ENCODE measurements around the gene PPP2R5D. TPM values are rescaled to one million over a fixed set of nuclear protein-coding genes. Genes with fewer than 3 reads are reported as not detected.
"Not testable (repeated sequence)": the region's sequence is repeated elsewhere in the genome, so short reads cannot be mapped to it uniquely, and the experiment has no call there.

The PPP2R5D gene
- 37.5 TPM for total RNA-seq

DNA sequence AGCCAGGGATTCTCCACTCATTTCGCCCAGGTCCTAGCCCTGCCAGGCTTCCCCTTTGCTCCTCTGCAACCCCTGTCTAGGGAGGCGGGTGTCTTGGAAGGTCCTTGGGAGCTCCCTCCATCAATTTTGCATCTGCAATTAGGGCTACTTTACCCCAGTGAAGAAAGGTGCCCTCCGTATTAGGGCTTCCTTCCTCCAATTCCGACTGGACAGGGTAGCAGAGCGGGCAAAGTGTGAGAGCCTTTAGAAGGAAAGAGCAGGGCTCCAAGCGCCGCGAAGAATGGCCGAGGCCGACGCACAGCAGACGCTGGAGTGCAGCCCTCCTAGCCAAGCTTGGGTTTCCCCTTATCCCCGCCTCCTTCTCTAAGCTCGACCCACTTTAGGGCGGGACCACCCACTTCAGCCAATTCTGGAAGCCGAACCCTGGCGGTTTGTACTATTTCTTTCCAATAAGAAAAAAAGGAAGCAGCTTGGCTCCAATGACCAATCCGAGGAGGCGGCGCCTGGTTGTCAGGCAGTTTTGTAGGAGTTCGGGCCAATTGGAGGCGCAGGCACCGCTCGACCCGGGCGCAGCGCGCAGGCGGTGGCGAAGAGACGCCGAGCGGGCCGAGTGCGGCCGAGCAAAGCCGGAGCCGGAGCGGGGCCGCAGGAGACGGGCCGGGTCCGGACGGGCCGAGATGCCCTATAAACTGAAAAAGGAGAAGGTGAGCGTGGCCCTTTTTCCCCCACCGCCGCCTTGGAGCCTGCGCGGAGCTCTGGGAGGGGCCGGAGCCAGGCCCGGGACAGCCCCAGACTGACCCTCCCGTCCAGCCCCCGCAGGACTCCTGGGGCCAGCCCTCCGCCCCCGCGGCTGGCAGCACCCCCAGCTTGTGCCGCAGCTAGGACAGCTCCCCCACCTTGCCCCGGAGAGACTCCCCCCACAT lies at the start of gene PPP2R5D:
Gene PPP2R5D, plus strand, starts transcription at position 570 of the 923 bp plus-strand sequence. Its CDS starts 108 bp downstream, at position 678.
- FAIRE-seq: peak; percentile 68

DNA sequence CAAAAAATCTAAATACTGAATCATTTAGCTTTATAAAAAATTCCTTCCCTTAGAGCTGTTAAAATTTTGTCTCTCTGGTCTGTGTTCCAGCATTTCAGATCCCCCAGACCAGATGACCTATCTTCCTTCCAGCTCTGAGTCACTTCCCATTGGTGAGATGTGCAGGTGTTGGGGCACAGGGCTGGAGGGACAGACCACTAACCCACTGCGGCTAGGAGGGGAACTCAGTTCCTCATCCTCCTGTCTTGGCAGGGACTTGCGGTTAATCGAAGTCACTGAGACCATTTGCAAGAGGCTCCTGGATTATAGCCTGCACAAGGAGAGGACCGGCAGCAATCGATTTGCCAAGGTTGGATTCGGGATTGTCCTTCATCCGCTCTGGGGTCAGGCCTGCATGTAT lies 49.0 kb upstream of the PPP2R5D start:
- FAIRE-seq: no peak
- no peak for DNase-seq (ENCODE audit: low spot score in 2 of 2)

More for the DNA sequence above, at the start of gene PPP2R5D:
- peak; percentile 96 to 97 for DNase-seq (ENCODE audit: low spot score in 2 of 2)

DNA sequence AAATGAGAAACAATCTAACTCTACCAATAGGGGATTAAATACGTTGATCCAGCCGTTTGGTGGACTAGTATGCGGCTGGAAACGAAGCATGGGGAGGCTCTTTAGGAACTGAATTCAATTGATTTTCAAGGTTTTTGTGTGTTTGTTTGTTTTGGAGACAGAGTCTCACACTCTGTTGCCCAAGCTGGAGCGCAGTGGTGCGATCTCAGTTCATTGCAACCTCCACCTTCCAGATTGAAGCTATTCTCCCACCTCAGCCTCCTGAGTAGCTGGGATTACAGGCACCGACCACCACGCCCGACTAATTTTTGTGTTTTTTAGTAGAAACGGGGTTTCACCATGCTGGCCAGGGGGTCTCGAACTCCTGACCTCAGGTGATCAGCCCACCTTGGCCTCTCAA lies 48.0 kb upstream of the PPP2R5D start:
- DNase-seq (ENCODE audit: low spot score in 2 of 2): no peak
- no peak for FAIRE-seq

DNA sequence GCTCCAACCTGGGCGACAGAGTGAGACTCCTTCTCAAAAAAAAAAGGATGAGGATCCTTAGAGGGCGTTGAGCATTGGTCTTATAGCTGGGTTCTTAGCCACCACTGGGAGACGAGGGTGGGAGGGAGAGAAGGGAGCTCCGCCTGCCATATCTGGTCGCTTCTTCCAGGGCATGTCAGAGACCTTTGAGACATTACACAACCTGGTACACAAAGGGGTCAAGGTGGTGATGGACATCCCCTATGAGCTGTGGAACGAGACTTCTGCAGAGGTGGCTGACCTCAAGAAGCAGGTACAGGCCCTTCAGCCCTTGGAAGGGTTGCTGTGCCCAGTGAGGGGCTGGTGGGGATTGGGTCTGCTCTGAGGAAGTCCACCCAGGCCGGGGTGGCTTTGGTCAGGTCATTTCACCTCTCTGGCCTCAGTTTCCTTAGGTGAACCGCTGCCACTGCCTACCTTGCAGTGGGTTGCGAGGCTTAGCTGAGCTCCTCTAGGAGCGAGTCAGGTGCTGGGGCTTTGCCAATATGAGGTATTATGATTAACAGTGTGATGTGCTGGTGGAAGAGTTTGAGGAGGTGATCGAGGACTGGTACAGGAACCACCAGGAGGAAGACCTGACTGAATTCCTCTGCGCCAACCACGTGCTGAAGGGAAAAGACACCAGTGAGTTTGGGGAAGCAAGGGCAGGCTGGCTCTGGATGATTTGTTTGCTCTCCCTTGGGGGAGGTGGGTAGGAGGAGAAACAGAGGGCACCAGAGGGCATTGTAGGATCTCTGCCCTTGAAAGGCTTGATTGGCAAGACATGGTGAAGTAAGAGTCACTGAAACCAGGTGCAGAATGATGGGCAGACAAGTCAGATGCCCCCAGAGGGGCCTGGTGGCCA lies 46.6 kb upstream of the PPP2R5D start:
- DNase-seq (ENCODE audit: low spot score in 2 of 2) (no peak), FAIRE-seq (no peak)

DNA sequence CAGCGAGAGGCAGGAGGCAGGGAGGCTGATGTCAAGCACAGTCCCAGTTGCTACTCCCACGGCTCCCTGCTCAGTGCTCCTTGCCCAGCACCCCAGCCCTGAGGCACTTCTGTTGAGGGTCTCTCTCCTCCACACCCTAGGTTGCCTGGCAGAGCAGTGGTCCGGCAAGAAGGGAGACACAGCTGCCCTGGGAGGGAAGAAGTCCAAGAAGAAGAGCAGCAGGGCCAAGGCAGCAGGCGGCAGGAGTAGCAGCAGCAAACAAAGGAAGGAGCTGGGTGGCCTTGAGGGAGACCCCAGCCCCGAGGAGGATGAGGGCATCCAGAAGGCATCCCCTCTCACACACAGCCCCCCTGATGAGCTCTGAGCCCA lies 46.0 kb upstream of the PPP2R5D start:
- FAIRE-seq (no peak), DNase-seq (ENCODE audit: low spot score in 2 of 2) (no peak)

DNA sequence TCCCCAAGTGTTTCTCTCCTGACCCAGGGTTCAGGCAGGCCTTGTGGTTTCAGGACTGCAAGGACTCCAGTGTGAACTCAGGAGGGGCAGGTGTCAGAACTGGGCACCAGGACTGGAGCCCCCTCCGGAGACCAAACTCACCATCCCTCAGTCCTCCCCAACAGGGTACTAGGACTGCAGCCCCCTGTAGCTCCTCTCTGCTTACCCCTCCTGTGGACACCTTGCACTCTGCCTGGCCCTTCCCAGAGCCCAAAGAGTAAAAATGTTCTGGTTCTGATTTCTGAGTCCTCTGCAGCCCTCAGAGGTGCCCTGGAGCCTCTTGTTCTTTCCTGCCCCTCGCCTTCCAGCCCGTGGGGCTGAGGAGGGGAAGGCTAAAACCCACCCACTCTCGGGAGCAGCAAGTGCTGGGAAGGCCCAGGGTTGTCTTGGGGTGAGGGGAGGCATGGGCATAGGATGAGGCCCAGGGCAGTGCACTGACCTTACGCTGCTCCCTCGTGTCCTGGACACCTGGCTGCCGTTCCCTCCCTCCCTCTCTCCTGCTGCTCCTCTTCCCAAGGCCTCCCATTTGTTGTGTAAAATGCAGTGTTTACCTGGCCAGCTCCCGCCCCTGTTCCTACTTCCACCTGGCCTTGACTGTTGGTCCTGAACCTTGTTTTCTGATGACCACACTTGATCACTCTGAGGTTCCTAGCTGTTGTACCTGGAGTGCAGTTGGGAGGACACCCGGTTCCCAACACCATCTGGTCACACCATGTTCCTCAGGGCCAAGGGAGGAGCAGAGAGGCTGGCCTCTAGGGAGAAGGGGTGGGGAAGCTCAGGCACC lies 45.2 kb upstream of the PPP2R5D start:
- FAIRE-seq: no peak
- DNase-seq (ENCODE audit: low spot score in 2 of 2): no peak

DNA sequence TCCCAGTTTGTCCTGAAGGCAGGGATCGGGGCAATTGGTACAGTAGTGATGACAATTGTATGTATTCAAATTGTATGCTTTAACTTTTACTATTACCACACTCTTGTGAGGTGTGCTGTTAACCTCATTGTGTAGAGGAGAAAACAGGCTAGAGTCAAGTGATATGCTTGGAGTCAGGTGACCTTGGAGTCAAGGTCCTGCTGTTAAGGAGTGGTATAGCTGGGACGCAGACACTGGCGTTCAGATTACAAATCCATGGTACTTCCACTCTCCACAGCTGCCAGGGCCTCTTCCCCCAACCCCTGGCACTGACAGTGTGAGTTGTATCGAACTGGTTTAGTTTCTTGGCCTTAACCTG lies 44.6 kb upstream of the PPP2R5D start:
- DNase-seq (ENCODE audit: low spot score in 2 of 2) (no peak), FAIRE-seq (no peak)

DNA sequence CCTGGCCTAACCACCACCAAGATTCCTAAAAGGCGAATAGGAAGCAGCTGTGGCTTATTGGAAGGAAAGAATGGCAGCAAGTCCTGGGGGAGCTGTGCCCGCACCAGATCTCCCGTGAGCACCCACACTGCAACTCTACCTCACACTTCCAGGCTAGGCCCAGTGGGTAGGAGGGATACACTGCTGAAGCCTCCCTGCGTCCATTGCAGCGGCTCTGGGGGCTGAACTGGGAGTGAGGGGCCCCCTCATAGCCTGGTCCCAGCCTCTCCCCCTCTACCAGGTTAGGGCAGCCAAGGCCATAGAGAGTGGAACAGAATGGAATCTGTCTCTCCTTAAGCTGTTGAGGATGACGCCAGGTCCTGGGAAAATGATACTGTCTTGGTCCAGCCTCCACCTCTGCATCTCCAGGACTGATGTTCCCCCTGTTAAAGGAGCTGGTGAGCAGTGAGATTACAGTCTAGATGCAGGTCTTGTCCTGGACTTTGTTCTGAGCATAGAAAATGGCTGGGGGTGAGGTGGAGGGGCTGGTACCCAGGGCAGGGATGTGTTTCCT lies 43.8 kb upstream of the PPP2R5D start:
- DNase-seq (ENCODE audit: low spot score in 2 of 2): no peak
- no peak for FAIRE-seq

DNA sequence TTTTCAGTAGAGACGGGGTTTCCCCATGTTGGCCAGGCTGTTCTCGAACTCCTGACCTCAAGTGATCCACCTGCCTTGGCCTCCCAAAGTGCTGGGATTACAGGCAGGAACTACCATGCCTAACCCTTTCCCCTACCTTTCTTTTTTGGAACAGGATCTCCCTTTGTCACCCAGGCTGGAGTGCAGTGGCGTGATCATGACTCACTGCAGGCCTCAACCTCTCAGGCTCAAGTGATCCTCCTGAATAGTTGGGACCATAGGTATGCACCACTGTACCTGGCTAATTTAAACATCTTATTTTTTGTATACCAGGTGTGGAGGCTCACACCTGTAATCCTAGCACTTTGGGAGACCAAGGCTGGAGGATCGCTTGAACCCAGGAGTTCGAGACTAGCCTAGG lies 43.0 kb upstream of the PPP2R5D start:
- not testable (repeated sequence) for DNase-seq (ENCODE audit: low spot score in 2 of 2); FAIRE-seq

DNA sequence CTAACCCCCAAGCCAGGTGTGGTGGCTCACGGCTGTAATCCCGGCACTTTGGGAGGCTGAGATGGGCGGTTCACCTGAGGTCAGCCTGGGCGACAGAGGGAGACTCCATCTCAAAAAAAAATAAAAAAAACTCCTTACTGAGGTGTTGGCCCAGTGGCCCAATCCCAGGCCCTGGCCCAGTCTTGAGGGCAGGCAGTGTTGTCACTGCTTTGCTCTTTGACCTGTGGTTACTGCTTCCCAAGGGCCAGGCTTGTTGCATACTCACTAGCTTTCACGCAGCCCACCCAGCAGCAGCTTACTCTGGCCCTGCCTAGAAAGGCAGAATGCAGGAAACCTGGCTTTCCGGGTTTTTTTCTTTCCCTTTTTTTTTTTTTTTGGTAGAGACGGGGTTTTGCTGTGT lies 41.9 kb upstream of the PPP2R5D start:
- FAIRE-seq (no peak), DNase-seq (ENCODE audit: low spot score in 2 of 2) (no peak)

DNA sequence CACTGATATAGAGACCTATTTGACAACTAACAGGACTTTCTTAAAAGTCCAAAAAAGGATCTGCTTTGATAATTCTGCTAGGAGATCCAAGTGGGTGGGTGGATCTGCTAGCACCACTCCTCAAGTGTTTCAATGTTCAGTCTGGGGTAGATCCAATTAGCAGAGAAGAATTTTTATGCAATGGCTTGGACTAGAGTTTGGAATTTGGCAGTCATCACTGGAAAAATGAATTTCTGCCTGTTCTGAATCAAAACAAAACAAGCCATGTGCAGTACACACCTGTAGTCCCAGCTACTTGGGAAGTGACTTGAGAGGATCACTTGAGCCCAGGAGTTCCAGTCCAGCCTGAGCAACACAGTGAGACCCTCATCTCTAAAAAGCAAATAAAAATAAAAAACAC lies 36.4 kb upstream of the PPP2R5D start:
- FAIRE-seq (no peak), DNase-seq (ENCODE audit: low spot score in 2 of 2) (no peak)

DNA sequence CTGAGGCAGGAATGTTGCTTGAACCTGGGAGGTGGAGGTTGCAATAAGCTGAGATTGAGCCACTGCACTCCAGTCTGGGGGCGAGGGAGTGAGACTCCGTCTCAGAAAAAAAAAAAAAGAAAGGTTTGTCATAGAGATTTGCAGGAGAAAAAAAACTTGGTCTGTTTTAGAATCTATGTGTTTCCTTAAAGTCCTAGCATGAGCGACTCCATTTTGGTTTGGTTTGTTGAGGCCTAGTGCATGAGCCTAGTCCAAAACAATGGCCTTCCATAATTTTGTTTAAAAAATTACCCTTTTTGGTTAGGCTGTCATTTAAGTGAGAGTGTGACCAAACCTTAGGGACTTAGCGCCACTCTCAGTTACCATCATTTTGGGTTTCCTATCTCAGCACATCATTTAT lies 32.0 kb upstream of the PPP2R5D start:
- DNase-seq (ENCODE audit: low spot score in 2 of 2) (no peak), FAIRE-seq (no peak)

DNA sequence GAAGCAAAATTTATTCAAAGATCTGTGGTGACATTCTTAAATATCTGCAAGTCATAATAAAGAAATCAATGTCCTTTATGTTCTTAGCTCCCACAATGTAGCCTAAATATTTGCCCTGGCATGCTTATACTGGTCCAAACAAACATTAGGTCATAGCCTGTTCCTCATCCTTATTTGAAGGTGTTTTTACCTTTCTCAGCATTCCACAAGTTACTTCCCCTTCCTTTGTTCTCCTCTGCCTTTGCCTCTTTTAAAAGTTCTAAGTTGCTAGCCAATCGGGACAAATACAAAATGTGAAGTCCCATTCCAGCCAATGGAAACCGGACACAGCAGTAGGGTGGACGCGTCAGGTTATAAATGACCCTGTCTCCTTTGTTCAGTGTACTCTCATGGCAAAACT lies 30.0 kb upstream of the PPP2R5D start:
- FAIRE-seq; DNase-seq (ENCODE audit: low spot score in 2 of 2): not testable (repeated sequence)

DNA sequence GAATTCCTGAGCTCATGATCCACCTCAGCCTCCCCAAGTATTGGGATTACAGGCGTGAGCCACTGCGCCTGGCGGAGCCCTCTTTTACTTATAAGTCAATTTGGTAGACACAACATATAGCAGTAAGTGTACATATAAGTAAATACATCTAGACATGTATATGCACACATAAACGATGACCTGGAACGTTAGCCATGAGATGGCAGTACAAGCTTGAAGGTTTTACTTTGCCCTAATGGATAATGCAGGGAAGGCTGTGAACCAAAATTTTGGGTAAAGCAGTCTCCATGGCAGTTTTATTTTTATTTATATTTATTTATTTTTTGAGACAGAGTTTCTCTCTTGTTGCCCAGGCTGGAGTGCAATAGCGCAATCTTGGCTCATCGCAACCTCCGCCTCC lies 26.2 kb upstream of the PPP2R5D start:
- FAIRE-seq (no peak), DNase-seq (ENCODE audit: low spot score in 2 of 2) (no peak)

DNA sequence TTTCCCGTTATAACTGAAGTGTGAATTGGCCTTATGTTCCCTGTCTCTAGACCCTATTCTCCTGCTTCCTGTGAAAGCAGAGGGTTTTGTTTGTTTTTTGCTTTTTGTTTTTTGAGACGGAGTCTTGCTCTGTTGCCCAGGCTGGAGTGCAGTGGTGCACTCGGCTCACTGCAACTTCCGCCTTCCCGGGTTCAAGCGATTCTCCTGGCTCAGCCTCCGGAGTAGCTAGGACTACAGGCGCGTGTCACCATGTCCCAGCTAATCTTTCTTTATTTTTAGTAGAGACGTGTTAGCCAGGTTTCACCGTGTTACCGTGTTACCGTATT lies 24.5 kb upstream of the PPP2R5D start:
- no peak for DNase-seq (ENCODE audit: low spot score in 2 of 2)
- FAIRE-seq: no peak

DNA sequence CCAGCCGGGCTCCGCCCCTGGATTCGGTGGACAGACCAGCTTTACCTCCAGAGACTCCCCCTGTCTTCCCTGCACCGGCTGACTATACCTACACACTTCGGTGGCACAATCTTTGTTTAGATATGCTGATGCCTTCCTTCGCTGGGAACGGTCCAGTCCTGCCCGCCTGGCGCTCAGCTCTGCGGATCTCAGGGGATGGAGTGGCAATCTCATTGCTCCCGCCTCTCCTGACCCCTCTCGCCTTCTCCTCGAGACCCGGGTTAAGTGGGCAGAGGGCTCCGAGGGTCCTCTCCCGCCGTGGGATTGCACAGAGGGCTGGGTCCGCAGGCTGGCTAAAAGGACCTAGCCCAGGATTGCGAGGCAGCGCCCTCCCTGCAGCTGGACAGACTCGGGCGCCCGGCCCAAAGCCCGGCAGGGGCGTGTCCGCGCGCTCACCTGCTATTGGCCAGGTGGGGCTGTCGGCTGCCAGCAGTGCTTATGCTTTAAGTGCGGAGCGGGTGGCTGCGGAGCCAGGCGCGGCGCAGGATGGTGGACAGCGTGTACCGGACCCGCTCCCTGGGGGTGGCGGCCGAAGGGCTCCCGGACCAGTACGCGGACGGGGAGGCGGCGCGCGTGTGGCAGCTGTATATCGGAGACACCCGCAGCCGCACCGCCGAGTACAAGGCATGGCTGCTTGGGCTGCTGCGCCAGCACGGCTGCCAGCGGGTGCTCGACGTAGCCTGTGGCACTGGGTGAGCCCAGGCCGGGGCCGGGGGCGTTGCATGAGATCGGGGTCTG lies 23.9 kb upstream of the PPP2R5D start, which contains the start of gene GNMT:
Gene GNMT, plus strand, starts transcription at position 512 of the 777 bp plus-strand sequence. Its CDS starts 14 bp downstream, at position 526.
- FAIRE-seq: no peak
- peak in 1 of 2 donors; percentile 56 for DNase-seq (ENCODE audit: low spot score in 2 of 2)

DNA sequence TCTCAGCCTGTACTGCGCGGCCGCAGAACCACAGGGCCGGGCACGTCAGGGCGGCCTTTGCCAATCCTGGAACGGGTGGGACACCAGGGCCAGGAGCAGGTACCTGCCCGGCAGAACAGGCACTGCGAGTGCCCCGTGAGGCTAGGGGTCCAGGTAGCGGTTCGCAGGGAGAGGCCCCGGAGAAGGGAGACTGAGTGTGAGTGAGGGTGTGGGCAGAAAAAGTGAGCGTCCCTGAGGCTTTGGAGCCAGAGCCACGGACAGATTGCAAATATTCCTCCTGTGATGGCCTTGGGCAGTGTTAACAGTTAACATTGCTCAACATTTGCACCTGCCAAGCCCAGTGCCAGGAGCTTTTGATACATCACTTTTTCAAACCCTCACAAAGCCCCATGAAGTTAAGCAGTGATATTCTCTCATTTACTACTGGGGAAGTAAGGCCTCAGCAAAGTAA lies 23.3 kb upstream of the PPP2R5D start:
- FAIRE-seq: no peak
- no peak for DNase-seq (ENCODE audit: low spot score in 2 of 2)

DNA sequence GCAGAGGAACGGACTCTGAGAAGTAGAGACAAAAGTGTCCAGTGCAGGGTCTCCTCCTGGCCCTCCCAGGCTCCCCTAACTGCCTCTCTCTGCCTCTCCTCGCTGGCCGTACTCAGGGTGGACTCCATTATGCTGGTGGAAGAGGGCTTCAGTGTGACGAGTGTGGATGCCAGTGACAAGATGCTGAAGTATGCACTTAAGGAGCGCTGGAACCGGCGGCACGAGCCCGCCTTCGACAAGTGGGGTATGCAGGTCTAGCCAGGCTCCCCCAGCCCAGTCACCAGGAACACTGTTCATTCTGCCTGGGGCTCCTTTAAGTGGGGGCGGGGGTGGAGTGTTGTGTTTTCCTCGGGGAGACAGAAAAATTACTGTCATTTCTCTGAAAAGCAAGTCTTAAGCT lies 22.3 kb upstream of the PPP2R5D start:
- FAIRE-seq: no peak
- DNase-seq (ENCODE audit: low spot score in 2 of 2): no peak

DNA sequence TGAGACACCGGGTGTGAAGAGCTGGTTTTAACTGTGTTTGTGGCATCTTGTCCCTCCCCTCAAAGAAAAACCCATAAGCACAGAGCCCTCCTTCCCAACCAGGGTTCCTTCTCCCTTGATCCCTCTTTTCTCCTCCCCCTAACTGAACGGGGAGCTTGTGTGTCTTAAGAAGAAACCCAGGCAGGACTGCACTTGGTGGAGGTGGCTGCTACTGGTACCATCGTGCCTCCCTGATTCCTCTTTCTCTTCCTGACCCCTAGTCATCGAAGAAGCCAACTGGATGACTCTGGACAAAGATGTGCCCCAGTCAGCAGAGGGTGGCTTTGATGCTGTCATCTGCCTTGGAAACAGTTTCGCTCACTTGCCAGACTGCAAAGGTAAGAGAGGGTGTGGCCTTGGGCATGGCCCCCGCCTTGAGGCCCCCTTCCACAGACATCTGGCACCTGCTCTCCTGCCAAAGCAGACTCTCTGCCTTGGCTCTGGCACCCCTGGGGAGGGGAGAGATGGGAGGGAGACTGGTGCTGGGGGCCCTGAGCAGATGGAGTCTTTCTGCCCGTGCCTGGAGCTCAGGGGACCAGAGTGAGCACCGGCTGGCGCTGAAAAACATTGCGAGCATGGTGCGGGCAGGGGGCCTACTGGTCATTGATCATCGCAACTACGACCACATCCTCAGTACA lies 21.7 kb upstream of the PPP2R5D start:
- no peak for DNase-seq (ENCODE audit: low spot score in 2 of 2)
- FAIRE-seq: no peak
